ENCODE results near the gene NUDCD3. TPM values are rescaled to one million over a fixed set of nuclear protein-coding genes. Genes with fewer than 3 reads are reported as not detected.

NUDCD3 gene
- total and polyA plus RNA-seq, 2 of the 8 experiments (the other 6 are each of a cell fraction or from before 2014, with no cell fraction given): 35.2 to 93.7 TPM

DNA sequence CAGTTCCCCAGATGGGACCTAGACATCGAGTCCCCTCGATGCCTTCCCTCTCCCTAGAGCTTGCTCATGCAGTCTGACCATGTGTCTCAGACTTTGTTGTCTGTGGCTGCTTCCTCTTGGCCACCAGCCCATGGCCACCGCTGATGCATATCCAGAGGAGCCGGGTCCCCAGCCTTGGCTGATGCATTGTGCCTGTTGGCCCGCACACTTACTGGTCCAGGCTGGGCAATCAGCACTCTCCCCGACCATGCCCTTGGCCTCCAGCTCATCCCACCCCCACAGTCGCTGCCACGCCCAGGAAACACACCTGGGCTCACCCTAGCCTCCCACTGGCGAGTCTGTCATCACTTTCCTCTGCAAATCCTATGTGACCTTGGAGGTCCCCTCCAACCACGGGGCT, 40.5 kb upstream of the NUDCD3 start:
- WGBS, 2 experiments (ENCODE audit: extremely low coverage in 1 of 2, insufficient coverage in 1 of 2, insufficient read length in 1 of 2, insufficient replicate concordance in 2 of 2, low coverage in 1 of 2, low lambda C conversion rate in 2 of 2, missing lambda C conversion rate in 1 of 2): 84% methylated on average over 10 of the region's 10 CpGs; no CpG with 5 or more reads in 1 of the 2 experiments
- CTCF ChIA-PET (ENCODE audit: partially characterized antibody): interaction anchor here (0.9 to 1.4 kb wide), 2 partner anchors 35 to 54 kb away, joined by 3 read pairs; no protein-coding TSS in a partner anchor
- H3K9ac ChIP-seq (replicated peaks in 1 of 4; ENCODE audit: extremely low read depth in 1 of 4, low read depth in 3 of 4, low read length in 3 of 4): no peak overlapping the region
- H3K27ac ChIP-seq (ENCODE audit: low read depth, low read length): no peak overlapping the region
- H2BK120ac ChIP-seq (replicated peaks; ENCODE audit: low read depth, low read length): no peak overlapping the region
- H2AFZ ChIP-seq (ENCODE audit: low read length): no peak overlapping the region
- H2BK20ac ChIP-seq (ENCODE audit: low read length): no peak overlapping the region
- H3K4me2 ChIP-seq (ENCODE audit: insufficient read depth in 1 of 2, low read depth in 2 of 2, low read length in 2 of 2): no peak overlapping the region
- no peak overlapping the region for H3K14ac ChIP-seq (ENCODE audit: insufficient read length)
- no peak overlapping the region for H3K4me3 ChIP-seq (ENCODE audit: extremely low read depth in 1 of 4, insufficient read depth in 2 of 4, low read depth in 3 of 4, low read length in 4 of 4)
- peak overlapping the region; percentile 79; the same call in 1 of the 2 replicates for H4K8ac ChIP-seq (ENCODE audit: extremely low read depth, insufficient read depth, low read length)
- no peaks in the 10 kb centered on the region for H4K20me1 ChIP-seq (replicated peaks in 1 of 2; ENCODE audit: control insufficient read depth in 1 of 2, insufficient read depth in 2 of 2, low read length in 2 of 2)
- H2BK12ac ChIP-seq (ENCODE audit: low read depth, low read length): no peak overlapping the region
- no peak overlapping the region for H3K4ac ChIP-seq (replicated peaks; ENCODE audit: insufficient read length, low read depth, low read length)
- H2BK15ac ChIP-seq (ENCODE audit: low read length): no peak overlapping the region
- no peak overlapping the region for H4K91ac ChIP-seq (replicated peaks; ENCODE audit: insufficient read length, low read length)
- no peaks in the 10 kb centered on the region for H3K27me3 ChIP-seq (replicated peaks in 1 of 4; ENCODE audit: control insufficient read depth in 3 of 4, extremely low read depth in 1 of 4, insufficient read depth in 3 of 4, low read length in 3 of 4)
- no peak for TF ChIP-seq TEAD4 (IDR thresholded peaks at IDR 0.05; ENCODE audit: low read depth, low read length)
- no peak for TF ChIP-seq HDAC2 (IDR thresholded peaks at IDR 0.05; ENCODE audit: borderline replicate concordance in 1 of 2, low read depth in 2 of 2, low read length in 2 of 2)
- TF ChIP-seq EGR1 (IDR thresholded peaks at IDR 0.05; ENCODE audit: borderline replicate concordance, low read depth, low read length): no peak
- no peak for TF ChIP-seq RNF2 (IDR thresholded peaks at IDR 0.05; ENCODE audit: borderline replicate concordance, low read depth, low read length, missing control alignments, poor library complexity, severe bottlenecking)
- TF ChIP-seq SRF (IDR thresholded peaks at IDR 0.05; ENCODE audit: low read depth, low read length): no peak
- TF ChIP-seq CHD1 (IDR thresholded peaks at IDR 0.05; ENCODE audit: low read depth, low read length): no peak
- no peak for TF ChIP-seq RFX5 (IDR thresholded peaks at IDR 0.05; ENCODE audit: borderline replicate concordance, low read depth, low read length)
- TF ChIP-seq SIX5 (IDR thresholded peaks at IDR 0.05; ENCODE audit: low read depth, low read length): no peak
- TF ChIP-seq PHF8 (conservative IDR thresholded peaks at IDR 0.05; ENCODE audit: low read depth, low read length): no peak
- TF ChIP-seq TAF1 (IDR thresholded peaks at IDR 0.05; ENCODE audit: low read depth, low read length): no peak
- TF ChIP-seq CHD2 (IDR thresholded peaks at IDR 0.05; ENCODE audit: low read length): no peak
- no peak for TF ChIP-seq SP4 (IDR thresholded peaks at IDR 0.05; ENCODE audit: low read length)
- no peak for TF ChIP-seq SIN3A (conservative IDR thresholded peaks at IDR 0.05 in 1 of 2, IDR thresholded peaks at IDR 0.05 in 1 of 2; ENCODE audit: low read depth in 1 of 2, low read length in 2 of 2)
- TF ChIP-seq BCL11A (IDR thresholded peaks at IDR 0.05; ENCODE audit: low read depth in 2 of 2, low read length in 2 of 2): no peak
- TF ChIP-seq SP1 (IDR thresholded peaks at IDR 0.05; ENCODE audit: low read depth, low read length): no peak
- no peaks in the 10 kb centered on the region for H3K4me1 ChIP-seq (replicated peaks in 1 of 4; ENCODE audit: control insufficient read depth in 3 of 4, insufficient read depth in 4 of 4, low read length in 3 of 4)
- no peak overlapping the region for H3K23ac ChIP-seq (ENCODE audit: insufficient read length)
- no peaks in the 10 kb centered on the region for H3K9me3 ChIP-seq (ENCODE audit: insufficient read depth in 2 of 2, low read depth in 1 of 2, low read length in 1 of 2)
- no peaks in the 10 kb centered on the region for H3K79me1 ChIP-seq (ENCODE audit: low read depth, low read length)
- no peak overlapping the region for H3K56ac ChIP-seq (replicated peaks; ENCODE audit: insufficient read length, low read depth, low read length)
- no peak overlapping the region for H4K5ac ChIP-seq (ENCODE audit: insufficient read length, low read depth, low read length)
- no peak overlapping the region for H2BK5ac ChIP-seq (ENCODE audit: low read depth, low read length)
- H3K36me3 ChIP-seq (ENCODE audit: control insufficient read depth in 2 of 4, insufficient read depth in 4 of 4, low read length in 3 of 4): no peaks in the 10 kb centered on the region
- no peaks in the 10 kb centered on the region for H3K23me2 ChIP-seq (ENCODE audit: low read depth, low read length)
- DNase-seq (ENCODE audit: low read depth in 1 of 2, low spot score in 2 of 2): no peak
- POLR2A ChIA-PET (ENCODE audit: partially characterized antibody): no interaction called here
- no peak overlapping the region for H2AK5ac ChIP-seq (ENCODE audit: low read depth, low read length)
- H3K18ac ChIP-seq (ENCODE audit: extremely low read depth, low read length): no peak overlapping the region
- no peak for FAIRE-seq
- H3K79me2 ChIP-seq (ENCODE audit: control insufficient read depth in 1 of 2, insufficient read depth in 2 of 2, low read length in 2 of 2): no peaks in the 10 kb centered on the region

Measured in H1 (cell line).